OCI-LY7 (cell line): ENCODE data around the gene SORCS3. TPM values are rescaled to one million over a fixed set of nuclear protein-coding genes. Genes with fewer than 3 reads are reported as not detected.

ENCODE experiments used
- BruUV-seq: library from RNA; stranded (reverse); fragments of 400-500 nt; replicated peaks from 2 replicates; lab custom pipeline; 2021; lab: Mats Ljungman, UMichigan
- CTCF ChIA-PET: fragments of 300-600 bp; sonication (Branson Sonifier 250); formaldehyde crosslinking; loops from one replicate; lab custom pipeline; 2022; ENCODE audit warnings: antibody characterized with exemption; ENCODE audit not compliant: unreplicated experiment; lab: Charles Lee
- POLR2A ChIA-PET: fragments of 300-600 bp; sonication (Branson Sonifier 250); formaldehyde crosslinking; loops from one replicate; lab custom pipeline; 2022; ENCODE audit warnings: antibody characterized with exemption; lab: Charles Lee
- DNase-seq: peaks from one replicate; pipeline ENCODE4 v3.0.0-alpha.2; 2015; ENCODE audit warnings: low spot score
- H2AFZ ChIP-seq: fragments of 200-600 bp; sonication (generic), shearing (Covaris generic); 2 replicates; pipeline ENCODE4 v1.6.1; 2014; ENCODE audit warnings: mild to moderate bottlenecking, antibody characterized with exemption, low read length, moderate library complexity
- H3K27ac ChIP-seq: fragments of 200-600 bp; sonication (generic); 2 replicates; pipeline ENCODE4 v1.5.1; 2014; ENCODE audit warnings: mixed run types, low read depth, mild to moderate bottlenecking, moderate library complexity, low read length, inconsistent platforms; ENCODE audit not compliant: poor library complexity, severe bottlenecking
- H3K36me3 ChIP-seq: fragments of 200-600 bp; sonication (generic); 2 replicates; pipeline ENCODE4 v1.6.1; 2014; ENCODE audit warnings: mild to moderate bottlenecking, antibody characterized with exemption, low read length, moderate library complexity, mixed read lengths; ENCODE audit not compliant: insufficient read depth
- H3K4me1 ChIP-seq: fragments of 200-600 bp; sonication (generic); 2 replicates; pipeline ENCODE4 v1.5.1; 2014; ENCODE audit warnings: mild to moderate bottlenecking, low read length; ENCODE audit not compliant: insufficient read depth, poor library complexity, severe bottlenecking
- H3K4me2 ChIP-seq: fragments of 200-600 bp; sonication (generic); 2 replicates; pipeline ENCODE4 v1.6.1; 2014; ENCODE audit warnings: mild to moderate bottlenecking, low read length
- H3K4me3 ChIP-seq: fragments of 200-600 bp; sonication (generic); 2 replicates; pipeline ENCODE4 v1.5.1; 2014; ENCODE audit warnings: mild to moderate bottlenecking, low read depth, low read length; ENCODE audit not compliant: poor library complexity, severe bottlenecking
- H3K79me2 ChIP-seq: fragments of 200-600 bp; sonication (generic); 2 replicates; pipeline ENCODE4 v1.6.1; 2016; ENCODE audit warnings: low read depth, mild to moderate bottlenecking, low read length, moderate library complexity, mixed read lengths; ENCODE audit not compliant: insufficient read depth
- H3K9me2 ChIP-seq: fragments of 200-600 bp; sonication (generic); 2 replicates; pipeline ENCODE4 v1.6.1; 2016; ENCODE audit warnings: mild to moderate bottlenecking, low read length, mixed read lengths; ENCODE audit not compliant: insufficient read depth
- H3K9me3 ChIP-seq: fragments of 200-600 bp; sonication (generic); 2 replicates; pipeline ENCODE4 v1.6.1; 2014; ENCODE audit warnings: mild to moderate bottlenecking, mixed run types, low read length, mixed read lengths
- H4K20me1 ChIP-seq: fragments of 200-600 bp; sonication (generic); 2 replicates; pipeline ENCODE4 v1.6.1; 2014; ENCODE audit warnings: mild to moderate bottlenecking, antibody characterized with exemption, low read length, moderate library complexity, mixed read lengths; ENCODE audit not compliant: insufficient read depth
- EZH2phosphoT487 ChIP-seq: fragments of 200-600 bp; sonication (generic); IDR thresholded peaks from 2 replicates; pipeline ENCODE4 v1.6.1; 2018; ENCODE audit warnings: low read depth, borderline replicate concordance, mild to moderate bottlenecking, mixed run types, antibody characterized with exemption, low read length, moderate library complexity, mixed read lengths
- intact Hi-C: fragments of 100-400 bp; cut with micrococcal nuclease; formaldehyde crosslinking; loops from one replicate; pipeline ENCODE4 v1.10.0; 2022; ENCODE audit not compliant: unreplicated experiment
- total RNA-seq, 2 experiments: library from RNA; depleted of rRNA in 1 of 2; stranded (reverse); fragments of >200 nt in 1 of 2; shearing (Covaris generic) in 1 of 2; gene quantifications; 2 replicates each; pipeline ENCODE4 v1.2.3, GENCODE V29; 2014 to 2022
- TF ChIP-seq, protein P1 (sequence below): fragments of 200-600 bp; sonication (generic); conservative IDR thresholded peaks from 2 replicates; pipeline ENCODE4 v1.5.1; 2014; ENCODE audit warnings: mild to moderate bottlenecking, antibody characterized with exemption, low read length, moderate library complexity, mixed read lengths

The SORCS3 gene
- total RNA-seq, 2 experiments from 2014 or later = not detected

DNA sequence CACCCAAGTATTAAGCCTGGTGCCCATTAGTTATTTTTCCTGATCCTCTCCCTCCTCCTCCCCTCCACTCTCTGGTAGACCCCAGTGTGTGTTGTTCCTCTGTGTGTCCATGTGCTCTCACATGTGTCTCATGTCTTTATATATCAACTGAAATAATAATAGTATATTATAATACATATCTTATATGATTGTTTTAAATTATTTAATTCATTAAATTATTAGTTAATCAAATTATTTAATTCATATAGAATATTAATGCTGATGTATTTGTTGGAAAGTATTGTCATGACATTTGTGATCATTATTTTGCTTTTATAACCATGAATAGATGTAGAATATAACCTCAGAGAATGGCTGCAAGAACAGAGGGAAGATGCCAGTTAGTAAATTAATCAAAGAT lies 647.5 kb downstream of the SORCS3 start:
- TF ChIP-seq, protein P1, sequence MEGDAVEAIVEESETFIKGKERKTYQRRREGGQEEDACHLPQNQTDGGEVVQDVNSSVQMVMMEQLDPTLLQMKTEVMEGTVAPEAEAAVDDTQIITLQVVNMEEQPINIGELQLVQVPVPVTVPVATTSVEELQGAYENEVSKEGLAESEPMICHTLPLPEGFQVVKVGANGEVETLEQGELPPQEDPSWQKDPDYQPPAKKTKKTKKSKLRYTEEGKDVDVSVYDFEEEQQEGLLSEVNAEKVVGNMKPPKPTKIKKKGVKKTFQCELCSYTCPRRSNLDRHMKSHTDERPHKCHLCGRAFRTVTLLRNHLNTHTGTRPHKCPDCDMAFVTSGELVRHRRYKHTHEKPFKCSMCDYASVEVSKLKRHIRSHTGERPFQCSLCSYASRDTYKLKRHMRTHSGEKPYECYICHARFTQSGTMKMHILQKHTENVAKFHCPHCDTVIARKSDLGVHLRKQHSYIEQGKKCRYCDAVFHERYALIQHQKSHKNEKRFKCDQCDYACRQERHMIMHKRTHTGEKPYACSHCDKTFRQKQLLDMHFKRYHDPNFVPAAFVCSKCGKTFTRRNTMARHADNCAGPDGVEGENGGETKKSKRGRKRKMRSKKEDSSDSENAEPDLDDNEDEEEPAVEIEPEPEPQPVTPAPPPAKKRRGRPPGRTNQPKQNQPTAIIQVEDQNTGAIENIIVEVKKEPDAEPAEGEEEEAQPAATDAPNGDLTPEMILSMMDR = no peak
- no peak for TF ChIP-seq EZH2phosphoT487
- no peak for DNase-seq
- H4K20me1 ChIP-seq = no peaks in the 10 kb centered on the region
- no peak overlapping the region for H3K4me2 ChIP-seq
- POLR2A ChIA-PET = no interaction called here
- H3K9me2 ChIP-seq = no peaks in the 10 kb centered on the region
- intact Hi-C loops = no loop called here
- no TSS peak for BruUV-seq
- no peak overlapping the region for H3K4me3 ChIP-seq
- no peaks in the 10 kb centered on the region for H3K4me1 ChIP-seq
- CTCF ChIA-PET = no interaction called here
- no peak overlapping the region for H2AFZ ChIP-seq
- H3K36me3 ChIP-seq = no peaks in the 10 kb centered on the region
- H3K79me2 ChIP-seq = no peaks in the 10 kb centered on the region
- H3K9me3 ChIP-seq = no peaks in the 10 kb centered on the region
- H3K27ac ChIP-seq = no peak overlapping the region

DNA sequence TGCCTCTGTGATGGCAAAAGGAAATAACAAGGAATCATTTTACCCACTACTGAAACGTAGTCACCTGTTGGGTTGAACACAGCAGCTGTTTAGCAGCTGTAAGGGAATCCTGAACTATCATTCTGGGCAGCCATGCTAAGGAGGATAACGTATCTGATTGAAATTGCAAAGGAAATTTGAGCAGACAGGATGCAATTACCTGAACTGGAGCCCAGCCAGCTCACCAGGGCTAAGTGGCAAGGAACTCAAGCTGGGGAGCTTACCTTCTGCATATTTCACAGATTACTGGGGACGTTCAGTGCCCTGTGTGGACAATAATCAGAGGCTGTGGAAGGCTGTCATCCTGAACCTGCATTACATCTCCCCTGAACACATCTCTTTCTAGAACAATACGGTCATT lies 650.5 kb downstream of the SORCS3 start:
- H4K20me1 ChIP-seq = no peaks in the 10 kb centered on the region
- no TSS peak for BruUV-seq
- no peak for DNase-seq

DNA sequence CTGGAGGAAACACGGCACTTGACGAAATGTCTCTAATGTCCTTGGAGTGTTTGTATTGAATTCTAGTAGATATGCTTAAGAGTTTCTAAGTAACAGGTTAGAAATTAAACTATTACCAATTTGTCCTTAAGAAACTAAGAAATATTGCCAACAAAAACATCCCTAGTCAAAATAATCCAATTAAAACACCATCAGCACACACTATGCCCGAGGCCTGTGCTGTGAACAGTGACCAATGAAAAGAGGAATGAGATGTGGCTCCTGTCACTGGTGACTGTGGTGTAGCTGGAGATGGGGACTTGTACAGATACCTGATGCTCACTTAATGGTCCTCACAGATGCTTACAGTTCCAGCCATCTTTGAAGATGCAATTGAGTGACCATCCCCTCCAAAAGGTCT lies 651.1 kb downstream of the SORCS3 start:
- TF ChIP-seq, protein P1 = no peak
- no peak for TF ChIP-seq EZH2phosphoT487
- no TSS peak for BruUV-seq
- Histone ChIP-seq H3K4me2 (no peak overlapping the region), H2AFZ (no peak overlapping the region), H3K9me2 (no peaks in the 10 kb centered on the region), H3K36me3 (no peaks in the 10 kb centered on the region), H3K4me3 (no peak overlapping the region), H3K9me3 (no peaks in the 10 kb centered on the region), H3K79me2 (no peaks in the 10 kb centered on the region), H4K20me1 (no peaks in the 10 kb centered on the region), H3K4me1 (no peaks in the 10 kb centered on the region), H3K27ac (no peak overlapping the region)
- DNase-seq = no peak
- ChIA-PET CTCF (no interaction called here), POLR2A (no interaction called here)
- intact Hi-C loops = no loop called here

More for the DNA sequence above, 650.5 kb downstream of the SORCS3 start:
- no peaks in the 10 kb centered on the region for H3K79me2 ChIP-seq
- H3K4me1 ChIP-seq = no peaks in the 10 kb centered on the region
- H3K27ac ChIP-seq = no peak overlapping the region
- intact Hi-C loops = no loop called here
- H3K36me3 ChIP-seq = no peaks in the 10 kb centered on the region
- H3K4me3 ChIP-seq = no peak overlapping the region
- ChIA-PET POLR2A (interaction anchor here (0.6 kb wide), 1 partner anchor 8 kb away, joined by 3 read pairs; no protein-coding TSS in a partner anchor), CTCF (no interaction called here)
- TF ChIP-seq, protein P1 = no peak
- TF ChIP-seq EZH2phosphoT487 = no peak
- H3K9me2 ChIP-seq = no peaks in the 10 kb centered on the region
- no peak overlapping the region for H2AFZ ChIP-seq
- H3K4me2 ChIP-seq = no peak overlapping the region
- no peaks in the 10 kb centered on the region for H3K9me3 ChIP-seq
